ENCODE results near the gene SLC25A47. TPM values are rescaled to one million over a fixed set of nuclear protein-coding genes. Genes with fewer than 3 reads are reported as not detected.

The SLC25A47 gene
- total RNA-seq, 2 experiments from 2014 or later, result not detected

- CTCF ChIA-PET, result no interaction called here
- Mint-ChIP-seq H3K9me3 (no peaks in the 10 kb centered on the region), H3K27ac (no peak overlapping the region), H3K36me3 (ENCODE audit: low read depth) (no peaks in the 10 kb centered on the region), H3K27me3 (ENCODE audit: low read depth) (no peaks in the 10 kb centered on the region), H3K4me1 (ENCODE audit: low read depth) (no peaks in the 10 kb centered on the region), H3K4me3 (no peak overlapping the region)
- intact Hi-C loops (cut with micrococcal nuclease), result no loop called here
- no peak for DNase-seq
Observed at GRCh38 chr14:100323942-100324307, 786 bp downstream of the SLC25A47 start.

GRCh38 chr14:100325231-100325632, 2.1 kb downstream of the SLC25A47 start:
- no peak overlapping the region for H3K4me3 Mint-ChIP-seq
- no peaks in the 10 kb centered on the region for H3K9me3 Mint-ChIP-seq
- no peak for DNase-seq
- H3K4me1 Mint-ChIP-seq (ENCODE audit: low read depth), result no peaks in the 10 kb centered on the region
- CTCF ChIA-PET, result no interaction called here
- H3K27me3 Mint-ChIP-seq (ENCODE audit: low read depth), result no peaks in the 10 kb centered on the region
- H3K27ac Mint-ChIP-seq, result no peak overlapping the region
- H3K36me3 Mint-ChIP-seq (ENCODE audit: low read depth), result no peaks in the 10 kb centered on the region
- intact Hi-C loops (cut with micrococcal nuclease), result no loop called here

GRCh38 chr14:100325958-100326357, 2.8 kb downstream of the SLC25A47 start:
- Mint-ChIP-seq H3K36me3 (ENCODE audit: low read depth) (no peaks in the 10 kb centered on the region), H3K27me3 (ENCODE audit: low read depth) (no peaks in the 10 kb centered on the region), H3K27ac (no peak overlapping the region), H3K9me3 (no peaks in the 10 kb centered on the region), H3K4me1 (ENCODE audit: low read depth) (no peaks in the 10 kb centered on the region), H3K4me3 (no peak overlapping the region)
- DNase-seq, result no peak
- CTCF ChIA-PET, result interaction anchor here (1.2 kb wide), 1 partner anchor 40 kb away, joined by 3 read pairs; no protein-coding TSS in a partner anchor
- intact Hi-C loops (cut with micrococcal nuclease), result no loop called here

GRCh38 chr14:100327128-100327527, 4.0 kb downstream of the SLC25A47 start:
- no peaks in the 10 kb centered on the region for H3K27me3 Mint-ChIP-seq (ENCODE audit: low read depth)

GRCh38 chr14:100328495-100329163, 5.5 kb downstream of the SLC25A47 start:
- no peak for DNase-seq
- Mint-ChIP-seq H3K36me3 (ENCODE audit: low read depth) (peaks cover 3% of the 10 kb centered on the region), H3K9me3 (no peaks in the 10 kb centered on the region), H3K27me3 (ENCODE audit: low read depth) (no peaks in the 10 kb centered on the region), H3K4me3 (no peak overlapping the region), H3K27ac (no peak overlapping the region), H3K4me1 (ENCODE audit: low read depth) (no peaks in the 10 kb centered on the region)
- intact Hi-C loops (cut with micrococcal nuclease), result no loop called here
- CTCF ChIA-PET, result no interaction called here

More at GRCh38 chr14:100327128-100327527, 4.0 kb downstream of the SLC25A47 start:
- Mint-ChIP-seq H3K4me3 (no peak overlapping the region), H3K36me3 (ENCODE audit: low read depth) (peaks cover 3% of the 10 kb centered on the region), H3K9me3 (no peaks in the 10 kb centered on the region), H3K4me1 (ENCODE audit: low read depth) (no peaks in the 10 kb centered on the region), H3K27ac (no peak overlapping the region)
- intact Hi-C loops (cut with micrococcal nuclease), result no loop called here
- no peak for DNase-seq
- CTCF ChIA-PET, result interaction anchor here (1.2 kb wide), 1 partner anchor 41 kb away, joined by 3 read pairs; no protein-coding TSS in a partner anchor

- no peak for DNase-seq
- Mint-ChIP-seq H3K27ac (no peak overlapping the region), H3K9me3 (no peaks in the 10 kb centered on the region), H3K27me3 (ENCODE audit: low read depth) (no peaks in the 10 kb centered on the region), H3K4me3 (no peak overlapping the region), H3K4me1 (ENCODE audit: low read depth) (no peaks in the 10 kb centered on the region), H3K36me3 (ENCODE audit: low read depth) (peaks cover 8% of the 10 kb centered on the region)
- CTCF ChIA-PET, result no interaction called here
- intact Hi-C loops (cut with micrococcal nuclease), result no loop called here
Observed at GRCh38 chr14:100329233-100330006, 6.3 kb downstream of the SLC25A47 start.

- intact Hi-C loops (cut with micrococcal nuclease), result no loop called here
- DNase-seq, result no peak
- Mint-ChIP-seq H3K4me3 (no peak overlapping the region), H3K27me3 (ENCODE audit: low read depth) (no peaks in the 10 kb centered on the region), H3K36me3 (ENCODE audit: low read depth) (peaks cover 14% of the 10 kb centered on the region), H3K9me3 (no peaks in the 10 kb centered on the region), H3K4me1 (ENCODE audit: low read depth) (no peaks in the 10 kb centered on the region), H3K27ac (no peak overlapping the region)
- CTCF ChIA-PET, result interaction anchor here (1.1 kb wide), 1 partner anchor 32 kb away, joined by 3 read pairs; no protein-coding TSS in a partner anchor
Observed at GRCh38 chr14:100330007-100330344, 6.8 kb downstream of the SLC25A47 start.

- DNase-seq, result no peak
- no peak overlapping the region for H3K27ac Mint-ChIP-seq
- CTCF ChIA-PET, result interaction anchor here (0.8 to 1.1 kb wide), 2 partner anchors 32 to 47 kb away, joined by 3 read pairs; no protein-coding TSS in a partner anchor
- H3K4me3 Mint-ChIP-seq, result no peak overlapping the region
- no peaks in the 10 kb centered on the region for H3K4me1 Mint-ChIP-seq (ENCODE audit: low read depth)
- intact Hi-C loops (cut with micrococcal nuclease), result no loop called here
- no peaks in the 10 kb centered on the region for H3K27me3 Mint-ChIP-seq (ENCODE audit: low read depth)
- peaks cover 16% of the 10 kb centered on the region for H3K36me3 Mint-ChIP-seq (ENCODE audit: low read depth)
- H3K9me3 Mint-ChIP-seq, result no peaks in the 10 kb centered on the region
Observed at GRCh38 chr14:100330388-100330931, 7.3 kb downstream of the SLC25A47 start.

GRCh38 chr14:100332071-100332639, 9.0 kb downstream of the SLC25A47 start:
- Mint-ChIP-seq H3K4me1 (ENCODE audit: low read depth) (peaks cover 9% of the 10 kb centered on the region), H3K27me3 (ENCODE audit: low read depth) (no peaks in the 10 kb centered on the region), H3K9me3 (no peaks in the 10 kb centered on the region), H3K36me3 (ENCODE audit: low read depth) (peaks cover 31% of the 10 kb centered on the region), H3K4me3 (no peak overlapping the region), H3K27ac (no peak overlapping the region)
- CTCF ChIA-PET, result no interaction called here
- intact Hi-C loops (cut with micrococcal nuclease), result no loop called here
- DNase-seq, result no peak

GRCh38 chr14:100332797-100333196, 9.7 kb downstream of the SLC25A47 start:
- no peak for DNase-seq
- no peaks in the 10 kb centered on the region for H3K9me3 Mint-ChIP-seq
- CTCF ChIA-PET, result no interaction called here
- H3K4me3 Mint-ChIP-seq, result no peak overlapping the region
- H3K36me3 Mint-ChIP-seq (ENCODE audit: low read depth), result peaks cover 35% of the 10 kb centered on the region
- no peak overlapping the region for H3K27ac Mint-ChIP-seq
- intact Hi-C loops (cut with micrococcal nuclease), result no loop called here
- no peaks in the 10 kb centered on the region for H3K27me3 Mint-ChIP-seq (ENCODE audit: low read depth)
- peaks cover 12% of the 10 kb centered on the region for H3K4me1 Mint-ChIP-seq (ENCODE audit: low read depth)

GRCh38 chr14:100333311-100333710, 10.2 kb downstream of the SLC25A47 start:
- Mint-ChIP-seq H3K4me3 (no peak overlapping the region), H3K9me3 (no peaks in the 10 kb centered on the region), H3K36me3 (ENCODE audit: low read depth) (peaks cover 38% of the 10 kb centered on the region), H3K4me1 (ENCODE audit: low read depth) (peaks cover 12% of the 10 kb centered on the region), H3K27ac (no peak overlapping the region), H3K27me3 (ENCODE audit: low read depth) (no peaks in the 10 kb centered on the region)
- no peak for DNase-seq
- intact Hi-C loops (cut with micrococcal nuclease), result no loop called here
- CTCF ChIA-PET, result interaction anchor here (1.1 kb wide), 1 partner anchor 28 kb away, joined by 3 read pairs; no protein-coding TSS in a partner anchor

- H3K27me3 Mint-ChIP-seq (ENCODE audit: low read depth), result no peaks in the 10 kb centered on the region
- no peak for DNase-seq
- no peak overlapping the region for H3K27ac Mint-ChIP-seq
- intact Hi-C loops (cut with micrococcal nuclease), result no loop called here
- H3K9me3 Mint-ChIP-seq, result no peaks in the 10 kb centered on the region
- H3K4me3 Mint-ChIP-seq, result no peak overlapping the region
- peaks cover 12% of the 10 kb centered on the region for H3K4me1 Mint-ChIP-seq (ENCODE audit: low read depth)
- CTCF ChIA-PET, result interaction anchor here (0.9 to 1.1 kb wide), 2 partner anchors 12 to 28 kb away, joined by 3 read pairs; no protein-coding TSS in a partner anchor
- peaks cover 41% of the 10 kb centered on the region for H3K36me3 Mint-ChIP-seq (ENCODE audit: low read depth)
Observed at GRCh38 chr14:100333827-100334226, 10.7 kb downstream of the SLC25A47 start.
